ENCODE results near the gene GRM8. TPM values are rescaled to one million over a fixed set of nuclear protein-coding genes. Genes with fewer than 3 reads are reported as not detected.

Gene GRM8
- total RNA-seq, 3 donors from 2014 or later, result not detected

GRCh38 chr7:127266047-127266446 lies 13.3 kb upstream of the GRM8 start:
- intact Hi-C loops (cut with DNase I; ENCODE audit: low total_unique reads), result no loop called here

DNA sequence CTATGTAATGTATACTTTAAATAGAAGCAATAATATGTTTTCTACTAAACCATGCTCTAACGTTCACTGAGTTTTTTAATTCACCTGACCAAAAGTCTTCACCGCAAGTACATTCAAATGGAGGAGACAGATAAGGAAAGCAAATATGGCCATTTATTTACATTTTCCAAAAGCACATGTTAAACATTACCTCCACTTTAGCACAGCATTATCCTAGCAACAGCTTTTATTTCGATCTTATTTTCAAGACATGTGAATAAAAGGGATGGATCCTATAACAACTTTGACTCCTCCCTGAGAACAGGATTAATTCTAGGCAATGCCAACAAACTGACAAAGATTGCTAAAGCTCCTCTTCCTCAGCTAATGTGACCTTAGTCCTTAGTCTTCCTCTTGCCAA lies 11.5 kb upstream of the GRM8 start:
- Histone ChIP-seq H3K27me3 (no peaks in the 10 kb centered on the region), H3K27ac (no peak overlapping the region), H3K9me3 (no peaks in the 10 kb centered on the region), H3K36me3 (no peaks in the 10 kb centered on the region), H3K4me1 (no peaks in the 10 kb centered on the region), H3K4me3 (no peak overlapping the region)
- intact Hi-C loops (cut with DNase I; ENCODE audit: low total_unique reads), result no loop called here
- TF ChIP-seq, protein P1, sequence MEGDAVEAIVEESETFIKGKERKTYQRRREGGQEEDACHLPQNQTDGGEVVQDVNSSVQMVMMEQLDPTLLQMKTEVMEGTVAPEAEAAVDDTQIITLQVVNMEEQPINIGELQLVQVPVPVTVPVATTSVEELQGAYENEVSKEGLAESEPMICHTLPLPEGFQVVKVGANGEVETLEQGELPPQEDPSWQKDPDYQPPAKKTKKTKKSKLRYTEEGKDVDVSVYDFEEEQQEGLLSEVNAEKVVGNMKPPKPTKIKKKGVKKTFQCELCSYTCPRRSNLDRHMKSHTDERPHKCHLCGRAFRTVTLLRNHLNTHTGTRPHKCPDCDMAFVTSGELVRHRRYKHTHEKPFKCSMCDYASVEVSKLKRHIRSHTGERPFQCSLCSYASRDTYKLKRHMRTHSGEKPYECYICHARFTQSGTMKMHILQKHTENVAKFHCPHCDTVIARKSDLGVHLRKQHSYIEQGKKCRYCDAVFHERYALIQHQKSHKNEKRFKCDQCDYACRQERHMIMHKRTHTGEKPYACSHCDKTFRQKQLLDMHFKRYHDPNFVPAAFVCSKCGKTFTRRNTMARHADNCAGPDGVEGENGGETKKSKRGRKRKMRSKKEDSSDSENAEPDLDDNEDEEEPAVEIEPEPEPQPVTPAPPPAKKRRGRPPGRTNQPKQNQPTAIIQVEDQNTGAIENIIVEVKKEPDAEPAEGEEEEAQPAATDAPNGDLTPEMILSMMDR (IDR thresholded peaks at IDR 0.05), result no peak
- TF ChIP-seq POLR2AphosphoS5 (IDR thresholded peaks at IDR 0.05) (no peak), POLR2A (IDR thresholded peaks at IDR 0.05) (no peak)
- DNase-seq (ENCODE audit: low spot score in 2 of 2), result no peak

More at GRCh38 chr7:127266047-127266446, 13.3 kb upstream of the GRM8 start:
- no peak overlapping the region for H3K4me3 ChIP-seq
- DNase-seq (ENCODE audit: low spot score in 2 of 2), result no peak
- no peaks in the 10 kb centered on the region for H3K4me1 ChIP-seq
- no peaks in the 10 kb centered on the region for H3K9me3 ChIP-seq
- no peak for TF ChIP-seq POLR2A (IDR thresholded peaks at IDR 0.05)
- no peaks in the 10 kb centered on the region for H3K27me3 ChIP-seq
- no peak overlapping the region for H3K27ac ChIP-seq
- H3K36me3 ChIP-seq, result no peaks in the 10 kb centered on the region

DNA sequence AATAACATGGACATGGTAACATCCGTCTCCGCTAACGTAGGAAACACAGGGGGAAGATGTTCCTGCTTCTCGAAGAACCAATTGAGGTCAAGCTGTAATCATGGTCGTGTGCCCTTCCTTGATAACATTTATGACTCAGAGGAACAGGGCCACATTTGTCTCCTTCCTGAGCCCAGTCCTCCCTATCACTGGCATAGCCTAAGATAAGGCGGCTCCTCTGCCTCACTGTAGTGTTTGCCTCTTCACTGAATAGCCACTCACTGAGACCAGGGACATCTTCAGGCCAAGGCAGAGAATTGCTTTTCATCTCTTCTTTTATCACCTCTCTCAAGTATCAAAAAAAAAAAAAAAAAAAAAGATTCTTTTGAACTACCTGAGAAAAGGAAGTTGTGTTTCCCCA lies 5.4 kb upstream of the GRM8 start:
- H3K4me3 ChIP-seq, result no peak overlapping the region
- DNase-seq (ENCODE audit: low spot score in 2 of 2), result no peak
- H3K9me3 ChIP-seq, result no peaks in the 10 kb centered on the region
- H3K27me3 ChIP-seq, result peaks cover 0 to 12% of the 10 kb centered on the region in 2 donors
- H3K4me1 ChIP-seq, result no peaks in the 10 kb centered on the region
- intact Hi-C loops (cut with DNase I; ENCODE audit: low total_unique reads), result no loop called here
- no peaks in the 10 kb centered on the region for H3K36me3 ChIP-seq
- TF ChIP-seq POLR2A (IDR thresholded peaks at IDR 0.05) (no peak), POLR2AphosphoS5 (IDR thresholded peaks at IDR 0.05) (no peak)
- TF ChIP-seq, protein P1 (IDR thresholded peaks at IDR 0.05), result no peak
- no peak overlapping the region for H3K27ac ChIP-seq

DNA sequence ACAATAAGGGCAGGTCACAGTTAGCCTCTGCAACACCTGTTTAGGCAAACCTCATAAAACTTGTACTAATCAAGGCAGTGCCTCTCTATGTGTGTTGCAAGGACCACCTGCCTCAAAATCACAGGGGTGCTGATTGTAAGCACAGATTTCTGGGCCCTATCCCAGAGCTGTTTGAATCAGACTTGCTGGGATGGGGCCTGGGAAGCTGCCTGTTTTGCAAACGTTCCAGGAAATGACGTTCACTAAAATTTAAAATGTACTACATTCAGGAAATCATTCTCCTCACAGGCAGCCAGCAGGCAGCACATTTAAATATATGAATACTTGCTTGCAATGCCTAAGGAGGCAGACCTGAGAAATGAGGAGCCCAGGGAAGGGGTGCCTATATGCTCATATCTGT lies 4.3 kb upstream of the GRM8 start:
- Histone ChIP-seq H3K27ac (no peak overlapping the region), H3K4me3 (no peak overlapping the region), H3K36me3 (no peaks in the 10 kb centered on the region), H3K9me3 (no peaks in the 10 kb centered on the region), H3K4me1 (peaks cover 0 to 5% of the 10 kb centered on the region in 2 donors), H3K27me3 (peaks cover 0 to 16% of the 10 kb centered on the region in 2 donors)
- DNase-seq (ENCODE audit: low spot score in 2 of 2), result no peak
- intact Hi-C loops (cut with DNase I; ENCODE audit: low total_unique reads), result no loop called here
- TF ChIP-seq, protein P1 (IDR thresholded peaks at IDR 0.05), result no peak
- TF ChIP-seq POLR2AphosphoS5 (IDR thresholded peaks at IDR 0.05), result no peak
- no peak for TF ChIP-seq POLR2A (IDR thresholded peaks at IDR 0.05)

DNA sequence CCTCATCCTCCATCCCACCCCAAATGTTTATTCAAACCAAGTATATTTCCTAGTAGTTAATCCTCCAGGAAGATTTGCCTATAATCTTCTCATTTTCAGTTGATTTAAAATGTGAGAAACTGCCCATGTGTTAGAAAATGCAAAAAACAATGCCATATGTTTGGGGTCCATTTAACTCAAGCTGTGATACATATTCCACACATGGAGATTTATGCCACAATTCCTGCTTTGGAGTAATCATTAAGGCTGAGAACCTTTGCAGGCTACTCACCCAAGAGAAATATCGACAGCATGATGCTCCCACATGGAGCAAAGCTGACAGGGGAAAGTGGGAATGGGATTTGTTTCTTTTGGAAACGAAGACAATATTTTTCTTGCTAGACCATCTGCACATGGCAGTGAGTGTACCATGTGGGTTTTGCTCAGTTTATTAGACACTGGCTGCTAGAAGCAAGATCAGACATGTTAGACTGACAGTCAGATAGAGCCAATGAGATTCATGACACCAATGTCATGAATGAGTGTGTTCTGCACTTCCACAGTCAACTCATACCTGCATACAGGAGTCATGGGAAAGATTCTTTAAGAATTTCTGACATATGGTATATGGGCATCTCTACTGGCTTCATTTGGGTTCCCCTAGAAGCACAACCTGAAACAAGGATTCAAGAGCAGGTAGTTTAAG lies 3.4 kb upstream of the GRM8 start:
- Histone ChIP-seq H3K36me3 (no peaks in the 10 kb centered on the region), H3K4me3 (no peak overlapping the region), H3K27ac (no peak overlapping the region), H3K4me1 (peaks cover 0 to 13% of the 10 kb centered on the region in 2 donors), H3K9me3 (no peaks in the 10 kb centered on the region), H3K27me3 (peaks cover 0 to 25% of the 10 kb centered on the region in 2 donors)
- TF ChIP-seq POLR2A (IDR thresholded peaks at IDR 0.05), result no peak
- TF ChIP-seq, protein P1 (IDR thresholded peaks at IDR 0.05), result no peak
- TF ChIP-seq POLR2AphosphoS5 (IDR thresholded peaks at IDR 0.05), result no peak
- intact Hi-C loops (cut with DNase I; ENCODE audit: low total_unique reads), result no loop called here
- no peak for DNase-seq (ENCODE audit: low spot score in 2 of 2)

Data from breast epithelium (tissue), 4 donors.